ENCODE results near the gene CNGB1.

GRCh38 chr16:58001781-58002415, 31.0 kb upstream of the CNGB1 start:
- TF ChIP-seq CTCF (IDR thresholded peaks at IDR 0.05) (no peak), EZH2 (IDR thresholded peaks at IDR 0.05) (no peak)
